Pancreas (tissue), 10 donors: ENCODE data around the gene WSB2. TPM values are rescaled to one million over a fixed set of nuclear protein-coding genes. Genes with fewer than 3 reads are reported as not detected.
"Not testable (repeated sequence)": the region's sequence is repeated elsewhere in the genome, so short reads cannot be mapped to it uniquely, and the experiment has no call there.

Source experiments
- ATAC-seq, 4 donors: fragments of 200-7000 bp; cut with Tn5 transposase; one replicate each; pipeline versions ENCODE4 v1.8.0 to v1.9.1; 2020; ENCODE audit warnings: mild to moderate bottlenecking in 4 of 4, moderate library complexity in 4 of 4
- DNase-seq, 6 donors: peaks; one replicate each; pipeline ENCODE4 v3.0.0-alpha.2; 2020
- FAIRE-seq: peaks from 2 replicates; lab custom pipeline; 2012; peaks lifted over from hg19 to GRCh38; lab: Jason Lieb, UNC
- H3K27ac ChIP-seq, 4 donors: fragments of 200-600 bp; sonication (generic); 1 replicate in 3 of 4; 2 replicates in 1 of 4; pipeline versions ENCODE4 v1.5.0 to v1.8.0; 2020
- H3K27me3 ChIP-seq, 4 donors: fragments of 200-600 bp; one replicate each; pipeline ENCODE4 v1.8.0; 2021
- H3K36me3 ChIP-seq, 3 donors: fragments of 200-600 bp; sonication (generic) in 1 of 3; one replicate each; pipeline versions ENCODE4 v1.5.0 to v1.8.0; 2020 to 2021
- H3K4me1 ChIP-seq, 3 donors: fragments of 200-600 bp; one replicate each; pipeline ENCODE4 v1.8.0; 2021
- H3K4me3 ChIP-seq, 4 donors: fragments of 200-600 bp; sonication (generic) in 2 of 4; one replicate each; pipeline versions ENCODE4 v1.5.0 to v1.8.0; 2020 to 2021
- H3K9me3 ChIP-seq, 4 donors: fragments of 200-600 bp; one replicate each; pipeline ENCODE4 v1.8.0; 2021
- CTCF ChIP-seq, 4 donors: fragments of 200-600 bp; sonication (generic) in 3 of 4; IDR thresholded peaks; one replicate each; pipeline versions ENCODE4 v1.5.0 to v1.8.0; 2021; ENCODE audit warnings: antibody characterized with exemption in 4 of 4
- WGBS, 2 donors: extraction: QIAGEN DNeasy Blood & Tissue Kit; methylation state at CpG; one replicate each; pipeline ENCODE4 v1.1.7; 2013; 5-methylcytosine and 5-hydroxymethylcytosine counted together
- intact Hi-C, 3 donors: fragments of 100-400 bp; cut with DNase I; formaldehyde crosslinking; loops; one replicate each; pipeline versions ENCODE4 v1.11.1 to v1.14.2; 2022
- polyA plus RNA-seq, 2 donors: library from polyadenylated mRNA; stranded (reverse); fragments of 200-250 nt; gene quantifications; one replicate each; pipeline ENCODE4 v1.2.3, GENCODE V29; 2013
- total RNA-seq, 6 donors: library from RNA; stranded (reverse); fragmentation: NEBNext Ultra II Directional in 4 of 6; extraction: Animal tissue kit (Norgen Biotek cat#: 25700) in 4 of 6; gene quantifications; one replicate each; pipeline versions ENCODE4 v1.2.1 to v1.2.4, GENCODE V29; 2021 to 2023
- donor health status: healthy with polysubstance abuse.
- donor health status: DM: no; HTN: no; CAD: no; lungs with moderate emphysema.
- donor health status: DM: no; HTN: no; CAD: no.
- donor health status: control.
- donor health status: control.
- donor health status: Bipolar disorder and iron deficiency.
- donor health status: DM: yes; HTN: yes; CAD: no.
- donor health status: DM: no; HTN: no; CAD: no.
- donor health status: DM: no; HTN: no; CAD: no.
- donor health status: DM: yes; HTN: yes; CAD: no.

The WSB2 gene
- total and polyA plus RNA-seq, 8 donors = 23.7 to 55.2 (median 41.8) TPM

- 89 to 94% methylated on average over 12 of the region's 12 CpGs for WGBS, 2 donors
- intact Hi-C loops = no loop called here
- Histone ChIP-seq H3K27me3 (no peaks in the 10 kb centered on the region), H3K4me1 (no peaks in the 10 kb centered on the region), H3K9me3 (no peaks in the 10 kb centered on the region), H3K4me3 (no peak overlapping the region), H3K36me3 (no peaks in the 10 kb centered on the region), H3K27ac (no peak overlapping the region)
- DNase-seq (no peak), ATAC-seq (no peak), FAIRE-seq (no peak)
- TF ChIP-seq CTCF (IDR thresholded peaks at IDR 0.05) = no peak
Observed at GRCh38 chr12:118098911-118099671, 38.1 kb upstream of the WSB2 start.

- TF ChIP-seq CTCF (IDR thresholded peaks at IDR 0.05) = no peak
- no peaks in the 10 kb centered on the region for H3K9me3 ChIP-seq
- ATAC-seq = no peak
- no peak for DNase-seq
- no peak for FAIRE-seq
- intact Hi-C loops = no loop called here
- no peaks in the 10 kb centered on the region for H3K27me3 ChIP-seq
- no peak overlapping the region for H3K4me3 ChIP-seq
- no peaks in the 10 kb centered on the region for H3K4me1 ChIP-seq
- H3K27ac ChIP-seq = no peak overlapping the region
- no peaks in the 10 kb centered on the region for H3K36me3 ChIP-seq
- 89 to 92% methylated on average over 3 of the region's 3 CpGs for WGBS, 2 donors
Observed at GRCh38 chr12:118098401-118098800, 37.4 kb upstream of the WSB2 start.

- H3K27ac ChIP-seq = no peak overlapping the region
- H3K36me3 ChIP-seq = no peaks in the 10 kb centered on the region
- no peak overlapping the region for H3K4me3 ChIP-seq
- ATAC-seq (no peak), DNase-seq (no peak), FAIRE-seq (no peak)
- H3K9me3 ChIP-seq = no peaks in the 10 kb centered on the region
- WGBS, 2 donors = 95 to 97% methylated on average over 3 of the region's 3 CpGs
- H3K4me1 ChIP-seq = no peaks in the 10 kb centered on the region
- no peak for TF ChIP-seq CTCF (IDR thresholded peaks at IDR 0.05)
- H3K27me3 ChIP-seq = no peaks in the 10 kb centered on the region
- intact Hi-C loops = no loop called here
Observed at GRCh38 chr12:118094039-118094438, 33.1 kb upstream of the WSB2 start.

GRCh38 chr12:118089782-118090181, 28.8 kb upstream of the WSB2 start:
- FAIRE-seq (no peak), ATAC-seq (peak in 2 of 4 donors; percentile 11 to 27), DNase-seq (no peak)
- Histone ChIP-seq H3K9me3 (no peaks in the 10 kb centered on the region), H3K27me3 (no peaks in the 10 kb centered on the region), H3K4me1 (no peaks in the 10 kb centered on the region), H3K4me3 (no peak overlapping the region), H3K36me3 (no peaks in the 10 kb centered on the region), H3K27ac (no peak overlapping the region)
- intact Hi-C loops = no loop called here
- TF ChIP-seq CTCF (IDR thresholded peaks at IDR 0.05) = no peak
- WGBS, 2 donors = 85 to 91% methylated on average over 9 of the region's 9 CpGs

- DNase-seq (no peak), FAIRE-seq (no peak), ATAC-seq (no peak)
- Histone ChIP-seq H3K27me3 (no peaks in the 10 kb centered on the region), H3K27ac (no peak overlapping the region), H3K36me3 (peaks cover 0 to 7% (median 0%) of the 10 kb centered on the region in 3 donors), H3K9me3 (no peaks in the 10 kb centered on the region), H3K4me1 (no peaks in the 10 kb centered on the region), H3K4me3 (no peak overlapping the region)
- no peak for TF ChIP-seq CTCF (IDR thresholded peaks at IDR 0.05)
- intact Hi-C loops = no loop called here
- WGBS, 2 donors = 86 to 89% methylated on average over 9 of the region's 9 CpGs
Observed at GRCh38 chr12:118082161-118082560, 21.2 kb upstream of the WSB2 start.

- H3K4me1 ChIP-seq, H3K27me3 ChIP-seq, intact Hi-C loops, FAIRE-seq, H3K9me3 ChIP-seq, DNase-seq, ATAC-seq, H3K36me3 ChIP-seq, H3K4me3 ChIP-seq, H3K27ac ChIP-seq: not testable (repeated sequence)
- 89 to 90% methylated on average over 9 of the region's 9 CpGs for WGBS, 2 donors
Observed at GRCh38 chr12:118081521-118081920, 20.5 kb upstream of the WSB2 start.
